Central memory CD8-positive, alpha-beta T cell (primary cell): ENCODE measurements around the gene COL7A1.

ENCODE experiments used
- ATAC-seq: fragments of 150-1000 bp; cut with Tn5 transposase; replicated peaks from 2 replicates; pipeline ENCODE4 v1.10.0; 2022; ENCODE audit warnings: mild to moderate bottlenecking, moderate FRiP score, moderate number of reproducible peaks; ENCODE audit not compliant: poor library complexity, severe bottlenecking; ENCODE audit errors: extremely low read depth
- DNase-seq, 2 donors: peaks; one replicate each; pipeline ENCODE4 v3.0.0; 2021; ENCODE audit warnings: low spot score in 2 of 2
- H3K27ac Mint-ChIP-seq: one replicate; pipeline ENCODE4 v1.8.0; 2022; ENCODE audit warnings: low read depth, mild to moderate bottlenecking, moderate library complexity, mixed read lengths
- H3K27me3 Mint-ChIP-seq: one replicate; pipeline ENCODE4 v1.8.0; 2022; ENCODE audit warnings: mixed read lengths
- H3K36me3 Mint-ChIP-seq: one replicate; pipeline ENCODE4 v1.8.0; 2022; ENCODE audit warnings: mild to moderate bottlenecking, moderate library complexity, mixed read lengths; ENCODE audit not compliant: insufficient read depth
- H3K4me1 Mint-ChIP-seq: one replicate; pipeline ENCODE4 v1.8.0; 2022; ENCODE audit warnings: mixed read lengths
- H3K4me3 Mint-ChIP-seq: one replicate; pipeline ENCODE4 v1.8.0; 2022; ENCODE audit warnings: mild to moderate bottlenecking, moderate library complexity, mixed read lengths
- H3K9me3 Mint-ChIP-seq: one replicate; pipeline ENCODE4 v1.8.0; 2022; ENCODE audit warnings: mixed read lengths

Gene COL7A1

DNA sequence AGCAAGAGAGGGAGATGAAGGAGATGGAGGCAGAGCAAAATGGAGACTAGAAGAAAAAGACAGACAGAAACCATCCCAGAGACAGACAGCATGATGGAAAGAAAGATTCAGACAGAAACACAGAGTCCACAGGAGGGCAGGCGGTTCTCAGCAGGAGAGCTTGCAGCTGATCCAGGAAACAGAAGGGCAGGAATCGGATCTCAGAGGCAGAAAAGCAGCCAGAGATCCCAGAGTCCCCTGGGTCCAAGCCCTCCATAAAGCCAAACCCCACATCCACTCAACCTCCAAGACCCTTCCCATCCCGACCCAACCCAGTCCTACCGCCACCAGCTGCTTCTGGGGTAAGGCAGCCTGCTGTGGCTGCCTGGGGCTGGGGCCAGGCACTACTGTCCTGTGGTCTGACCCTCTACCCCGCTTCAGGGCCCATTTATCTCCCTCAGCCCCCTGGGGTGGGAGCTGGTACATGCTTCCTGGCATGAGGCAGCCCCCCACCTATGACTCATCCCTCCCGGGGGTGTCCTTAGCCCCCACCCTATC is 31.7 kb downstream of the COL7A1 start, which contains the start of gene UCN2:
UCN2 (minus strand) TSS at position 400 of the 537 bp plus-strand sequence. CDS start 657 bp downstream, outside the sequence.
- ATAC-seq = no peak
- Mint-ChIP-seq H3K27me3 (peaks cover 10% of the 10 kb centered on the region), H3K4me3 (no peak within 1 kb of the TSS), H3K36me3 (no peaks in the 10 kb centered on the region), H3K4me1 (peaks cover 21% of the 10 kb centered on the region), H3K27ac (peak within 1 kb of the TSS; percentile 32), H3K9me3 (no peaks in the 10 kb centered on the region)
- no peak for DNase-seq

GRCh38 chr3:48562367-48563095 is 32.6 kb downstream of the COL7A1 start:
- Mint-ChIP-seq H3K9me3 (no peaks in the 10 kb centered on the region), H3K36me3 (peaks cover 2% of the 10 kb centered on the region), H3K4me1 (peaks cover 28% of the 10 kb centered on the region), H3K4me3 (no peak overlapping the region), H3K27me3 (peaks cover 10% of the 10 kb centered on the region), H3K27ac (peak overlapping the region; percentile 16)
- ATAC-seq = no peak
- DNase-seq = no peak

- peaks cover 38% of the 10 kb centered on the region for H3K4me1 Mint-ChIP-seq
- H3K4me3 Mint-ChIP-seq = no peak overlapping the region
- peaks cover 8% of the 10 kb centered on the region for H3K36me3 Mint-ChIP-seq
- DNase-seq (no peak), ATAC-seq (no peak)
- no peak overlapping the region for H3K27ac Mint-ChIP-seq
- H3K27me3 Mint-ChIP-seq = peaks cover 10% of the 10 kb centered on the region
- H3K9me3 Mint-ChIP-seq = no peaks in the 10 kb centered on the region
These were observed 33.9 kb downstream of the COL7A1 start for GRCh38 chr3:48561045-48561736.

DNA sequence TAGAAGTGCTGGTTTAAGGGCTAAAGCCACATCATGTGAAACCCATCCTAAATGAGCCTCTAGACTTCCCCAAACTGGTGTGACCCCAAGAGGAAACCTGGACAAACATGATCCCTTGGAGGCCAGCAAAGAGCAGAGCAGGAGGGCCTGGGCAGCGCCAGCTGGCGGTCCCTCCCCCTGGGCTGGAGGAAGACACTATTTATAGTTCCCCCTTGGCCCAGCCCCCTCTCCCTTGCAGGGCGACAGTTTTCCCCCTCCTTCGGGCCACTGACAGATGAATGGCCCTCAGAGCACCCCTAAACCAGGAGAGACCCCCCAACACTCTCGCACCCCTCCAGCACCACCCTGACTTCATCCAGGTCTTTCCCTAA is 34.5 kb downstream of the COL7A1 start:
- Mint-ChIP-seq H3K9me3 (no peaks in the 10 kb centered on the region), H3K27me3 (peaks cover 10% of the 10 kb centered on the region), H3K4me1 (peaks cover 38% of the 10 kb centered on the region), H3K36me3 (peaks cover 8% of the 10 kb centered on the region), H3K4me3 (no peak overlapping the region), H3K27ac (no peak overlapping the region)
- ATAC-seq = no peak
- DNase-seq = no peak

GRCh38 chr3:48558493-48559134 is 36.5 kb downstream of the COL7A1 start:
- no peak for DNase-seq
- peaks cover 8% of the 10 kb centered on the region for H3K36me3 Mint-ChIP-seq
- peak overlapping the region; percentile 71 for H3K27ac Mint-ChIP-seq
- H3K27me3 Mint-ChIP-seq = peaks cover 10% of the 10 kb centered on the region
- H3K4me3 Mint-ChIP-seq = peak overlapping the region; percentile 87
- ATAC-seq = no peak
- peaks cover 38% of the 10 kb centered on the region for H3K4me1 Mint-ChIP-seq
- H3K9me3 Mint-ChIP-seq = no peaks in the 10 kb centered on the region

GRCh38 chr3:48556796-48557626 is 38.1 kb downstream of the COL7A1 start, which contains the start of gene PFKFB4:
Gene PFKFB4, minus strand, starts transcription at chr3:48556803. Its CDS starts 26 bp downstream, at chr3:48556777.
- ATAC-seq (peak; percentile 92), DNase-seq (peak; percentile 99 to 100)
- Mint-ChIP-seq H3K36me3 (peaks cover 8% of the 10 kb centered on the region), H3K4me1 (peaks cover 32% of the 10 kb centered on the region), H3K27me3 (peaks cover 10% of the 10 kb centered on the region), H3K27ac (peak within 1 kb of the TSS; percentile 88), H3K9me3 (no peaks in the 10 kb centered on the region), H3K4me3 (peak within 1 kb of the TSS; percentile 87)

DNA sequence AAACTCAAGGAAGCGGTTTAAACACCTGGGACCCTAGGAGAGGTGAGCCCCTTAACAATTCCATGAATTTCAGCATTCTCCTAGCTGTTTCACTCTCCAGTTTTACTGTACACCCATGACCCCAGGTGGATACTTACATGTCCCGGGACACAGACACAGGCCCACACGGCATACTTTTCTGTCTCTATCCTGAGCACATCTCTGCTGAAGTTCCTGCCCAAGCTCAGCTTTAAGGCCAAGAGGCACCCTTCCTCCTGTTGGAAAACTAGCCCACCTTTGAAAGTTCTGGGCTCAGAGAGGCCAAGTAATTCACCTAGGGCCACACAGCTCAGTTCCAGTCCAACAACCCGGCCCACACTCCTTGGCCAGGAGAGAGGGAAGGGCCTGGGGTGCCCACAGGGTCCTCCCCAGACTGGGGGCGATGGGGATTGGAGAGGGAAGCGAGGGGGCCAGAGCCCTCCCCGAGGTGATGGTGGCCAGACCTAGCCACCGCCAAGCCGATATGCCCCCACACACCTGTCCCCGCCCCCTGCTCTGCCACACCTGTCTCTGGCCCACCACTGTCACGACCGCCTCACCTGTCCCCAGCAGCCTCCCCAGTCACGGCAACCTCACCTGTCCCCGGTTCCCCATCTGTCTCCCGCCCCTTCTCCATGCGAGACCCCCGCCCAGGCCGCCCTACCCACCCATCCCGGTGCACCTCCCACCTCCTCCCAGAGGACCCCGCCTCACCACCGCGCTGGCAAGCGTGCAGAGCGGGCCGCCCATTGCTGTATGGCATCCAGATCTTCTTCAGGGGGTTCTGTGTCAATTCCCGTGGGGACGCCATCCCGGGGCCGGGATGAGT is 39.0 kb downstream of the COL7A1 start:
- no peak for DNase-seq
- H3K27me3 Mint-ChIP-seq = peaks cover 10% of the 10 kb centered on the region
- H3K36me3 Mint-ChIP-seq = peaks cover 8% of the 10 kb centered on the region
- peak overlapping the region; percentile 88 for H3K27ac Mint-ChIP-seq
- H3K4me1 Mint-ChIP-seq = peaks cover 32% of the 10 kb centered on the region
- H3K4me3 Mint-ChIP-seq = peak overlapping the region; percentile 87
- H3K9me3 Mint-ChIP-seq = no peaks in the 10 kb centered on the region
- ATAC-seq = no peak

GRCh38 chr3:48555231-48555948 is 39.7 kb downstream of the COL7A1 start:
- Mint-ChIP-seq H3K27me3 (peaks cover 10% of the 10 kb centered on the region), H3K27ac (no peak overlapping the region), H3K36me3 (peaks cover 10% of the 10 kb centered on the region), H3K9me3 (no peaks in the 10 kb centered on the region), H3K4me3 (peak overlapping the region; percentile 87), H3K4me1 (peaks cover 32% of the 10 kb centered on the region)
- ATAC-seq = no peak
- no peak for DNase-seq

- peaks cover 10% of the 10 kb centered on the region for H3K36me3 Mint-ChIP-seq
- peaks cover 21% of the 10 kb centered on the region for H3K4me1 Mint-ChIP-seq
- no peak overlapping the region for H3K4me3 Mint-ChIP-seq
- ATAC-seq = no peak
- no peak overlapping the region for H3K27ac Mint-ChIP-seq
- no peaks in the 10 kb centered on the region for H3K27me3 Mint-ChIP-seq
- H3K9me3 Mint-ChIP-seq = no peaks in the 10 kb centered on the region
- DNase-seq = no peak
These were observed 41.0 kb downstream of the COL7A1 start for GRCh38 chr3:48553886-48554845.

DNA sequence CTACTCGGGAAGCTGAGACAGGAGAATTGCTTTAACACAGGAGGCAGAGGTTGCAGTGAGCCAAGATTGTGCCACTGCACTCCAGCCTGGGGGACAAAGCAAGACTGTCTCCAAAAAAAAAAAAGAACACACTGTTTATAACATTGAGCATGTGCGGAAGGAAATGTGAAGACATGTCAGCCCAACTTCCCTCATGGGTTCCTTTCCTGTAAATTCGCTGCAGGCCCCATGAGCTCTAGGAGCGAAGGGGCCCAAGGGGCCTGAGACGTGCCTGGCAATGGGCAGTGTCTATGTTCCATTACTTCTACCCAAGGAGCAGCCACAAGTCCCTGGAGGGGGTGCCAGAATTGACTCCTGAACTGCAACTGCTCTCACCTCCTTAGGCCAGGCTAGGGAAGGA is 41.8 kb downstream of the COL7A1 start:
- no peak for ATAC-seq
- Mint-ChIP-seq H3K27me3 (no peaks in the 10 kb centered on the region), H3K27ac (no peak overlapping the region), H3K9me3 (no peaks in the 10 kb centered on the region), H3K4me3 (no peak overlapping the region), H3K4me1 (peaks cover 20% of the 10 kb centered on the region), H3K36me3 (peaks cover 10% of the 10 kb centered on the region)
- DNase-seq = no peak
